ENCODE measurements around the gene CCNL2. TPM values are rescaled to one million over a fixed set of nuclear protein-coding genes. Genes with fewer than 3 reads are reported as not detected.

The CCNL2 gene
- total and polyA plus RNA-seq, 2 of the 13 experiments (the other 11 are each of a cell fraction or from before 2014, with no cell fraction given), result 105 to 340 TPM

DNA sequence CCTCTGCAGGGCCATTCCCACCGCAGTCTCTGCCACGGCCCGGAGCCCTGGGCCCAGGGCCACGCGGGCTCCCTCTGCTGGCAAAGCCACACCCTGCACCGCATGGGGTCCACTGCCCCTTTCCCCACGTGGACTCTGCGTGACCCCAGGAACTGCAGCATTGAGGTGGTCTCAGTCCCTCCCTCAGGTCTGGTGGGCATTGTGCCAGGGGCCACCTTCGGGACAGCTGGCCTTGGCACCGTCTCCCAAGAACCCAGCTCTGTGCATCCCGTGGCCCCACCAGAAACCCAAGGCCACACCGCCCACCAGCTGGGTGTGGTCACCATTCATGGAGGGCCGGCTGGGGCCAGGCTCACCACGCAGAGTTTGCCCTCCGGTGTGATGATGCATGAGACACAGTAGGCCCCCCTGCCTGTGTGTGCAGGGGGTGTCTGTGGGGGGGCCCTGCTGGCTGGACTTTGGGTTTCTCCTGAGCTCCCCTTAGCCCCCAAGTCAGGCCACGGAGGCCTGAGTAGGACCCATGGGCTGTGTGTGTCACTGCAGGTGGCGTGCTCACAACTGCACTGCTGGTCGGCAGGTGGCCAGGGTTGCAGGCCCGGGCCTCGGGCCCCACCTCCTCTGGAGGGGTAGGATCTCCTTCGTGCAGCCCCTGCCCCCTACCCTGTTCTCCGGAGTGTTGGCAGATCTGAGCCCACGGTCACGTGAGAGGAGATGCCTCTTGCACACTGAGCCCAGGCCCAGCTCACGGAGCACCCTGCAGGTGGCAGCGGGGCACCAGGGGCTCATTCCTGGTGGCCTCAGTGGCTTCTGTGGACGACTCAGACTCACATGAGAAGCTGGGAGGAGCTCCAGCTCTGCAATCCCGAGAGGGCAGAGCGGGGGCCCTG is 42.1 kb upstream of the CCNL2 start (continued):
- TF ChIP-seq, protein P1, sequence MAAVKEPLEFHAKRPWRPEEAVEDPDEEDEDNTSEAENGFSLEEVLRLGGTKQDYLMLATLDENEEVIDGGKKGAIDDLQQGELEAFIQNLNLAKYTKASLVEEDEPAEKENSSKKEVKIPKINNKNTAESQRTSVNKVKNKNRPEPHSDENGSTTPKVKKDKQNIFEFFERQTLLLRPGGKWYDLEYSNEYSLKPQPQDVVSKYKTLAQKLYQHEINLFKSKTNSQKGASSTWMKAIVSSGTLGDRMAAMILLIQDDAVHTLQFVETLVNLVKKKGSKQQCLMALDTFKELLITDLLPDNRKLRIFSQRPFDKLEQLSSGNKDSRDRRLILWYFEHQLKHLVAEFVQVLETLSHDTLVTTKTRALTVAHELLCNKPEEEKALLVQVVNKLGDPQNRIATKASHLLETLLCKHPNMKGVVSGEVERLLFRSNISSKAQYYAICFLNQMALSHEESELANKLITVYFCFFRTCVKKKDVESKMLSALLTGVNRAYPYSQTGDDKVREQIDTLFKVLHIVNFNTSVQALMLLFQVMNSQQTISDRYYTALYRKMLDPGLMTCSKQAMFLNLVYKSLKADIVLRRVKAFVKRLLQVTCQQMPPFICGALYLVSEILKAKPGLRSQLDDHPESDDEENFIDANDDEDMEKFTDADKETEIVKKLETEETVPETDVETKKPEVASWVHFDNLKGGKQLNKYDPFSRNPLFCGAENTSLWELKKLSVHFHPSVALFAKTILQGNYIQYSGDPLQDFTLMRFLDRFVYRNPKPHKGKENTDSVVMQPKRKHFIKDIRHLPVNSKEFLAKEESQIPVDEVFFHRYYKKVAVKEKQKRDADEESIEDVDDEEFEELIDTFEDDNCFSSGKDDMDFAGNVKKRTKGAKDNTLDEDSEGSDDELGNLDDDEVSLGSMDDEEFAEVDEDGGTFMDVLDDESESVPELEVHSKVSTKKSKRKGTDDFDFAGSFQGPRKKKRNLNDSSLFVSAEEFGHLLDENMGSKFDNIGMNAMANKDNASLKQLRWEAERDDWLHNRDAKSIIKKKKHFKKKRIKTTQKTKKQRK (IDR thresholded peaks at IDR 0.05; ENCODE audit: low read length), result no peak
- TF ChIP-seq, protein P2, sequence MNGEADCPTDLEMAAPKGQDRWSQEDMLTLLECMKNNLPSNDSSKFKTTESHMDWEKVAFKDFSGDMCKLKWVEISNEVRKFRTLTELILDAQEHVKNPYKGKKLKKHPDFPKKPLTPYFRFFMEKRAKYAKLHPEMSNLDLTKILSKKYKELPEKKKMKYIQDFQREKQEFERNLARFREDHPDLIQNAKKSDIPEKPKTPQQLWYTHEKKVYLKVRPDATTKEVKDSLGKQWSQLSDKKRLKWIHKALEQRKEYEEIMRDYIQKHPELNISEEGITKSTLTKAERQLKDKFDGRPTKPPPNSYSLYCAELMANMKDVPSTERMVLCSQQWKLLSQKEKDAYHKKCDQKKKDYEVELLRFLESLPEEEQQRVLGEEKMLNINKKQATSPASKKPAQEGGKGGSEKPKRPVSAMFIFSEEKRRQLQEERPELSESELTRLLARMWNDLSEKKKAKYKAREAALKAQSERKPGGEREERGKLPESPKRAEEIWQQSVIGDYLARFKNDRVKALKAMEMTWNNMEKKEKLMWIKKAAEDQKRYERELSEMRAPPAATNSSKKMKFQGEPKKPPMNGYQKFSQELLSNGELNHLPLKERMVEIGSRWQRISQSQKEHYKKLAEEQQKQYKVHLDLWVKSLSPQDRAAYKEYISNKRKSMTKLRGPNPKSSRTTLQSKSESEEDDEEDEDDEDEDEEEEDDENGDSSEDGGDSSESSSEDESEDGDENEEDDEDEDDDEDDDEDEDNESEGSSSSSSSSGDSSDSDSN (CRISPR knock-in tag; IDR thresholded peaks at IDR 0.05), result peak; percentile 68
- no peak for TF ChIP-seq HHEX (CRISPR knock-in tag; IDR thresholded peaks at IDR 0.05)
- TF ChIP-seq ZNF569 (CRISPR knock-in tag; IDR thresholded peaks at IDR 0.05; ENCODE audit: borderline replicate concordance), result no peak
- TF ChIP-seq TP53 (CRISPR knock-in tag; conservative IDR thresholded peaks at IDR 0.05), result no peak
- no peak for TF ChIP-seq ZNF7 (CRISPR knock-in tag; IDR thresholded peaks at IDR 0.05)
- TF ChIP-seq ZNF790 (CRISPR knock-in tag; IDR thresholded peaks at IDR 0.05; ENCODE audit: borderline replicate concordance), result no peak
- TF ChIP-seq NCOA2 (CRISPR knock-in tag; IDR thresholded peaks at IDR 0.05), result no peak; the same call in 1 of the 2 replicates
- TF ChIP-seq KLF15 (CRISPR knock-in tag; IDR thresholded peaks at IDR 0.05; ENCODE audit: borderline replicate concordance), result no peak
- no peak for TF ChIP-seq BRD4 (CRISPR knock-in tag; IDR thresholded peaks at IDR 0.05)
- no peak for TF ChIP-seq ZNF549 (CRISPR knock-in tag; IDR thresholded peaks at IDR 0.05)
- no peak for TF ChIP-seq REL (CRISPR knock-in tag; conservative IDR thresholded peaks at IDR 0.05)
- no peak for TF ChIP-seq NFE2L2 (IDR thresholded peaks at IDR 0.05; ENCODE audit: low read length)
- no peak for TF ChIP-seq SSRP1 (CRISPR knock-in tag; IDR thresholded peaks at IDR 0.05)
- no peak for TF ChIP-seq ZKSCAN8 (CRISPR knock-in tag; IDR thresholded peaks at IDR 0.05; ENCODE audit: borderline replicate concordance)
- TF ChIP-seq MAF1 (CRISPR knock-in tag; IDR thresholded peaks at IDR 0.05; ENCODE audit: borderline replicate concordance), result 0 out of 2 replicates have a peak, but pooled peaks have one; percentile 34
- no peak for TF ChIP-seq CBX1 (IDR thresholded peaks at IDR 0.05; ENCODE audit: low read depth)
- TF ChIP-seq, protein P3, sequence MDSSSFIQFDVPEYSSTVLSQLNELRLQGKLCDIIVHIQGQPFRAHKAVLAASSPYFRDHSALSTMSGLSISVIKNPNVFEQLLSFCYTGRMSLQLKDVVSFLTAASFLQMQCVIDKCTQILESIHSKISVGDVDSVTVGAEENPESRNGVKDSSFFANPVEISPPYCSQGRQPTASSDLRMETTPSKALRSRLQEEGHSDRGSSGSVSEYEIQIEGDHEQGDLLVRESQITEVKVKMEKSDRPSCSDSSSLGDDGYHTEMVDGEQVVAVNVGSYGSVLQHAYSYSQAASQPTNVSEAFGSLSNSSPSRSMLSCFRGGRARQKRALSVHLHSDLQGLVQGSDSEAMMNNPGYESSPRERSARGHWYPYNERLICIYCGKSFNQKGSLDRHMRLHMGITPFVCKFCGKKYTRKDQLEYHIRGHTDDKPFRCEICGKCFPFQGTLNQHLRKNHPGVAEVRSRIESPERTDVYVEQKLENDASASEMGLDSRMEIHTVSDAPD (CRISPR knock-in tag; IDR thresholded peaks at IDR 0.05), result no peak
